Mesodermal cell (in vitro differentiated cells): ENCODE data around the gene PSAPL1.
A peak's percentile ranks its signal among the peaks of the same experiment; 100 is the strongest.

Experiments used
- H3K27ac ChIP-seq: 2 replicates; pipeline ENCODE4 v1.7.0; 2013; ENCODE audit warnings: mild to moderate bottlenecking, low read depth, low read length, moderate library complexity; ENCODE audit not compliant: severe bottlenecking
- H3K36me3 ChIP-seq: 2 replicates; pipeline ENCODE4 v1.7.1; 2013; ENCODE audit warnings: mild to moderate bottlenecking, low read length, moderate library complexity; ENCODE audit not compliant: control insufficient read depth, insufficient read depth
- H3K4me1 ChIP-seq: one replicate; pipeline ENCODE4 v1.7.1; 2013; ENCODE audit warnings: mild to moderate bottlenecking, low read length; ENCODE audit not compliant: insufficient read depth, control insufficient read depth, poor library complexity, severe bottlenecking
- H3K4me3 ChIP-seq: 2 replicates; pipeline ENCODE4 v1.7.0; 2013; ENCODE audit warnings: low read length, control low read depth, mild to moderate bottlenecking; ENCODE audit not compliant: insufficient read depth, poor library complexity, severe bottlenecking; ENCODE audit errors: extremely low read depth
- H3K9me3 ChIP-seq: 2 replicates; pipeline ENCODE4 v1.7.1; 2013; ENCODE audit warnings: mild to moderate bottlenecking, low read length, moderate library complexity; ENCODE audit not compliant: control insufficient read depth
- WGBS, 2 experiments: methylation state at CpG; one replicate each; pipeline ENCODE4 v1.1.5; 2013; ENCODE audit warnings: missing lambda C conversion rate in 2 of 2; ENCODE audit not compliant: insufficient coverage in 2 of 2; 5-methylcytosine and 5-hydroxymethylcytosine counted together

Gene PSAPL1

DNA sequence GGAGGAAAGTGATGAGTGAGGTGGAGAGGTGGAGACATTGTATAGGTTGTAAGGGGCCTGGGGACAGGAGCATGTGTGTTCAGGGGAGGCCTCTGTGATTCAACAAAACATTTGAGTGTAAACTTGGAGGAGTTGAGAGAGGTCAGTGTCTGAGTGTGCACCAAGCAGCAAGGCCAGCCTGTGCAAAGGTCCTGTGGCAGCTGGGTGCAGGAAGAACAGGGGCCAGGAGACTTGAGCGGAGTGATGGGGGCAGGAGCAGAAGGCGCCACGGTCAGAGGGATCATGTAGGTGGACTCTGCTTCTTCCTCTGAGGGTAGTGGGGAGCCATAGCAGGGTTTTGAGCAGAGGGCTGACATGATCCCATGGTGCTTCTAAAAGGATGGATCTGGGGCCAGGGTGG, 9.6 kb upstream of the PSAPL1 start:
- no peaks in the 10 kb centered on the region for H3K36me3 ChIP-seq
- no peak overlapping the region for H3K4me3 ChIP-seq
- 88 to 100% methylated on average over 3 of the region's 3 CpGs for WGBS, 2 experiments
- no peak overlapping the region for H3K27ac ChIP-seq
- H3K9me3 ChIP-seq, result no peaks in the 10 kb centered on the region
- peaks cover 5% of the 10 kb centered on the region for H3K4me1 ChIP-seq

DNA sequence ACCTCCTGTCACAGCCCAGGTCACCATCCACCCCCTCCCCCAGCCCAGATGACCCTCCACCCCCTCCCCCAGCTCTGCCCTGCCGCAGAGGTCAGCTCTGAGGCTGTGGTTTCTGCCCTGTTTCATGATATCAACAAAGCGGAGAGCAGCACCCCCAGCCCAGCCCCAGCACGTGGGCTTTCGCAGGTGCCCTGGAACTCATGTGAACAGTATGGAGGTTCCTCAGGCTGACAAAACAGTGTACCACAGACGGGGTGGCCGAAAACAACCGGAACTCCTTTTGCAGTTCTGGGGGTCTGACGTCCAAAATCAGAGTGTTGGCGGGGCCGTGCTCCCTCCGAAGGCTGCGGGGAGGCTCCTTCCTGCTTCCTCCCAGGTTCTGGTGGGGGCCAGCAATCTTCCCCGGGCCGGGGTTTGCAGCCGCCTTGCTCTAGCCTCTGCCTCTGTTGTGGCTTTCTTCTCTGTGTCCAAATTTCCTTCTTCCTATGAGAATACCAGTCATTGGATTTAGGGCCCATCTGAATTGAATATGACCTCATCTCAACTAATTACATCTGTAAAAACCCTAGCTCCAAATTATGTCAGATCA, 7.9 kb upstream of the PSAPL1 start:
- H3K4me3 ChIP-seq, result no peak overlapping the region
- no peaks in the 10 kb centered on the region for H3K36me3 ChIP-seq
- H3K9me3 ChIP-seq, result no peaks in the 10 kb centered on the region
- H3K4me1 ChIP-seq, result peaks cover 5% of the 10 kb centered on the region
- no peak overlapping the region for H3K27ac ChIP-seq
- WGBS, 2 experiments, result 83 to 86% methylated on average over 14 to 15 of the region's 15 CpGs

DNA sequence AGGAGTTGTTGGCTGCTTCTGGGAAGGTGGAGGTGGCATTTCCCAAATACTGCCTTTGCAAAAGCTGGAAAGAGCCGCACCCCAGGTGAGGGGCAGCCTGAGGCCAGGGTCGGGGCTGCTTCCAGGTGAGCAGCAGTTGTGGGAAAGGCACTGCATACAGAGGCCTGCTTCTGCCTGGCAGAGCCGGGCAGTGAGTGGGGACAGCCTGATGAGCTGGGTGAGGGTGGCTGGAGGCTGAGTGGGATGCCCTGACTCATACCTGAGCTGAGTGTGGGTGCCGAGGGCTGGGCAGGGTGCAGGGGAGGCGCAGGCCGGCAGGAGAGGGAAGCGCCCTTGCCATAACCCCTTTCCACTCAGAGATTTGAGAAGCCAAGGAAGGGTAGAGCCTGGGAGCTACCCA, 6.5 kb upstream of the PSAPL1 start:
- H3K9me3 ChIP-seq, result no peaks in the 10 kb centered on the region
- H3K27ac ChIP-seq, result no peak overlapping the region
- H3K4me3 ChIP-seq, result no peak overlapping the region
- H3K36me3 ChIP-seq, result no peaks in the 10 kb centered on the region
- WGBS, 2 experiments, result 86 to 87% methylated on average over 2 to 6 of the region's 7 CpGs
- H3K4me1 ChIP-seq, result peaks cover 7% of the 10 kb centered on the region

DNA sequence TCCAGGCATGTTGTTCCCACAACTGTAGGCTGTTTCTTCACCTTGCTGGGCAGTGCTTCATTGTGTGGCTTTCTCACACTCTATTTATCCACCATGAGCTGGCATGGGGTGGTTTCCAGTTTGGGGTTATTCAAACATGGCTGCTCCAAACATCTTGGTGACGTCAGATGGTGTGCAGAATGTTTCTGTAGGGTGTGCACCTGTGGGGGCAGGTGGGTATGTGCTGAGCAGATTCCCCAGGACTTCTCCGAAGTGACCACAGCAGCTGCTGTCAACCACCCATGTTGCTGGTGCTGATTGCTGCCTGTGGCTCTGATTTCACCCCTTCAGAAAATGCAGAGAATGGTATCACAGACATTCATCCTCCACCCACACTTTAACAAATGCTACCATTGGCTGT, 5.0 kb upstream of the PSAPL1 start:
- WGBS, 2 experiments, result 89 to 100% methylated on average over 1 to 2 of the region's 2 CpGs
- Histone ChIP-seq H3K36me3 (no peaks in the 10 kb centered on the region), H3K27ac (no peak overlapping the region), H3K4me3 (no peak overlapping the region), H3K9me3 (no peaks in the 10 kb centered on the region), H3K4me1 (peaks cover 22% of the 10 kb centered on the region)

DNA sequence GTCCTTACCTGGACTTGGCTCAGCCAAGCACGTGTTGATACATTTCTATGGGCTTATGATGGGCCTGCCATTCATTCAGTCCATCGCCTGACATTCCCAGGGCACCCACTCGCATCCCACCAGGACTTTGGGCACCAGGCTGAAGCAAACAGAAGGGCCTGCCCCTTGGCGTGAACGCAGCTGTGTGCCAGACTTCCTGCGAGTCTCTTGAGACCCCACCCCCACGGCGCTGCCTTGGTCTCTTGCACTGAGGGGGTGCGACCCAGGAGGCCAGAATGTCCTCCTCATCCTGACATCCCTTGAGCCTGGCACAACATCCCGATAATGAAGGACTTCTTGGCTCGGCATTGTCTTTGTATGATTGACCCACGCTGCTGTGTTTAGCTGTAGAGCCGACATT, 1.5 kb upstream of the PSAPL1 start:
- no peak overlapping the region for H3K4me3 ChIP-seq
- 86 to 90% methylated on average over 11 of the region's 13 CpGs for WGBS, 2 experiments
- H3K36me3 ChIP-seq, result no peaks in the 10 kb centered on the region
- peaks cover 22% of the 10 kb centered on the region for H3K4me1 ChIP-seq
- H3K9me3 ChIP-seq, result no peaks in the 10 kb centered on the region
- H3K27ac ChIP-seq, result peak overlapping the region; percentile 91

DNA sequence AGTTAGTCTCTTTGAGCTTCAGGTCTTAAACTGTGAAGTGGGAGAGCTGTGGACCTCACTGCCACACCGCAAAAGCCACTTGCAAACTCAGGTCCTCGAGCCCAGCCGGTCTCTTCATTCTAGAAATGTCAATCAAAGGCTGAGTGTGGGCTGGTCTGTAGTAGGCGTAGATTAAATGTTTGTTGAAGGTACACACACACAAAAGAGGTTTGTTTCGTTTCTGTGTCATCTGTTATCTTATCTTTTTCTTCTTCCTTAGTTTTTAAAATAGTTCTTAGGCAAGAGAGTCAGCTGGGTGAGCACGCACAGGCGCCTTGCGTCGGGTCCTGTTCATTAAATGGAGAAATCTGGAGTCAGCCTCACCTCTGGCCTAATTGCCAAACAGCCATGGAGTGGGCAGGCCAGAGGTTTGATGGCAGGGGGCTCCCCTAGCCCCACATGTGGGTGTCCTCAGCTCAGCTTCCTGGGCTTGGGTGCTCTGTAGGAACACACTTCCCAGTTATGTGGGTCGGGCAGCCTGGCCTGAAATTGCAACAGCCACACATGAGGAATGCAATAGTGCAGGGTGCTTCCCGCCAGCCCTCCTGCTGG, 836 bp upstream of the PSAPL1 start:
- Histone ChIP-seq H3K4me3 (no peak overlapping the region), H3K9me3 (no peaks in the 10 kb centered on the region), H3K36me3 (no peaks in the 10 kb centered on the region), H3K27ac (peak overlapping the region; percentile 91), H3K4me1 (peaks cover 22% of the 10 kb centered on the region)
- WGBS, 2 experiments, result 76 to 78% methylated on average over 6 to 10 of the region's 11 CpGs

DNA sequence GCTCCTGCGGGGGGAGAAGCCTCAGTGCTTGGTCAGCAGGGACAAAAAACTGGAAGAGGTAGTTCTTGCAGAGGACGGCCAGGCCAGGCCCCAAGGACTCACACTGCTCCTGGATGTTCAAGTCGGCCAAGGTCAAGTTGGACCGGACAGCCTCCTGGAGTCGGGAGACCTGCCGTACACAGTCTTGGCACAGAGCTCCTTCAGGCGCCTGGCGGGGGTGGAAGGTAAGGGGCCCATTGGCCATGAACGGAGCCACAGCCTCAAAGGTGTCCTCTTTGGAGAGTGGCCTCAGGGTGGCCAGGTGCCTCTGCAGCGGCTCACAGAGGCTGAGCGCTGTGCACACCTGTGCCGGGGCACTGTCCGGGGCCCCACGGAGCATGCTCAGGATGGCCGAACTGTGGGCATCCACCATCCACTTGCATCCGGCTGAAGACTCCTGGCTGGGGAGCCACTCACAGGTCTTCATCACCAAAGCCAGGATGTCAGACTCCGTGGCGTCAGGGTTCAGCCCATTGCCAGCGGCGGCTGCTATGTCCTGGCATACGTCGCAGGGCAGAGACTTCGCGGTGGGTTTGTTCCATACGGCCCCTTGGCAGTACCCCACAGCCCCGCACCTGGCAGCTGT, 477 bp downstream of the PSAPL1 start:
- WGBS, 2 experiments, result 92 to 94% methylated on average over 24 to 26 of the region's 26 CpGs
- Histone ChIP-seq H3K27ac (no peak overlapping the region), H3K36me3 (no peaks in the 10 kb centered on the region), H3K4me1 (peaks cover 25% of the 10 kb centered on the region), H3K9me3 (no peaks in the 10 kb centered on the region), H3K4me3 (no peak overlapping the region)

DNA sequence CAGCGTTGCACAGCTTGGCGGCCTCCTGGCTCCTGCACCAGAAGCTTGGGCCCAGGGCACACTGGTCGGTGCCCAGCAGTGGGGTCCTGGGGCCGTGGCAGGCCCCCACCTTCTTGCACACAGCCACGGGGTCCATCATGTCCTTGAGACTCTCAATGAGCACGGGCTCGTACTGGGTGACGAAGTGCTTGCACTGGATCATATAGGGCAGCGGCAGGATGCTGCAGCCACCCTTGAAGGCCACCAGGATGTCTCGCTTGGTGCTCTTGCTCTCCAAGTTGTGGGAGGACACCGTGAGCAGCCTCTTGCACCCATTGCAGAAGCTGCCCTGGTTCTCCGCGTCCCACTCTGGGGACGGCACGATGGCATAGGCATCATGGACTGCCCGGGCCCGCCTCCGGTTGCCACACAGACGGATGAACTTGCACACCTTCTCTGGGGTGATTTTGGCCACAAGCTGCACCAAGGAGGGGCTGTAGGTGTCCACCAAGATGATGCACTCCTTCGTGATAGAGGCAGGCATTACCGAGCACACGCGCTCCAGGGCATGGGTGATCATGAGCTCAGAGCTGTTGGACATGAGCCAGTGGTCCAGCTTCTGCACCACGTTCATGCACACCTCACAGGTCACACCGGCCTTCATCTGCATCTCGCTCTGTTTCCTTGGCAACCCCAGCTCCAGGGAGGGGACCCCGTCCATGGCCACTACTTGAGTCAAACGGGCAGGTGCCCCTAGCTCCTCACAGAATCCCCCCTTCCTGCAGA, 1.2 kb downstream of the PSAPL1 start:
- WGBS, 2 experiments, result 92 to 94% methylated on average over 26 to 28 of the region's 28 CpGs
- Histone ChIP-seq H3K4me3 (no peak overlapping the region), H3K4me1 (peaks cover 26% of the 10 kb centered on the region), H3K9me3 (no peaks in the 10 kb centered on the region), H3K36me3 (no peaks in the 10 kb centered on the region), H3K27ac (no peak overlapping the region)

DNA sequence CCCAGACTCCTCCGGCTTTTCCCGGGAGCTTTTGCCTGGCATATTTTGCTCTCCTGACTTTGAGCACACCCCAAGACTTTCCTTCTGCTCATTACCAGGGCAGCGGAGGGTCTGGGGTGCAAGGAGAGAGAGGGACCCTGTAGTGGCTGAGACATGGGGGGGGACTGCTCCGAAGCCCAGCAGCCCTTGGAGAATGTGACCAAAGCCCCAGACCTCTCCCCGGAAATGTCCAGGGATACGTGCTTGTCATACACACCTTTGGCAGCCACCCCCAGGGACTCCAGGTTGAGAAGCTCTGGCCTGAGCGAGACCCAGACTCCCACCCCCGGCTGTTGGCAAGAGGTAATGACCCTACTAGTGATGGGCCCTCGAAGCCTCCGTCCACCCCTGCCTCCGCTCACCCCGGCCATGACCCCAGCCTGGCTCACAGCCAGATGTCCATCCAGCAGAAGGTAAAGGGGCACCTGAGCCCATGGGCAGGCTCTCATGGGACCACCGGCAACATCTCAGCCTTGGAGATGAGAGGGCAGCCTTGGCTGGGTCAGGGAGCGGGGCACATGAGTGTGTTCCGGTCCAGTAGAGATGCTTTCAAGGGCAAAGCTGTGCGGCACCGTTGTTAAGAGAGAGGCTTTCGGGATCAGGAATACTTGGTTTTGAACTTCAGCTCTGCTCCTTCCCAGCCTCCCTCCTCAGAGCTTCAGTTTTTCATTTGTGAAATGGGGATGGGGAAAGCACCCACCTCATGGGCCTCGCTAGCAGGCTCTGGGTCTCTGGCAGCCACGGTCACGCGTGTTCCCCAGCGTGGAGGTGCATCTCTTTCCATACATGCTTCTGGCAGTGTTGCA, 2.0 kb downstream of the PSAPL1 start:
- peaks cover 33% of the 10 kb centered on the region for H3K4me1 ChIP-seq
- H3K9me3 ChIP-seq, result no peaks in the 10 kb centered on the region
- no peak overlapping the region for H3K4me3 ChIP-seq
- WGBS, 2 experiments, result 92 to 94% methylated on average over 18 to 21 of the region's 23 CpGs
- H3K27ac ChIP-seq, result no peak overlapping the region
- no peaks in the 10 kb centered on the region for H3K36me3 ChIP-seq
